Endodermal cell (in vitro differentiated cells): Measurements from ENCODE around the gene GPR22. TPM values are rescaled to one million over a fixed set of nuclear protein-coding genes. Genes with fewer than 3 reads are reported as not detected.

Experiments used
- DNase-seq: peaks from one replicate; pipeline ENCODE4 v3.0.0-alpha.2; 2017
- H3K27ac ChIP-seq: 2 replicates; pipeline ENCODE4 v1.5.1; 2013; ENCODE audit warnings: mild to moderate bottlenecking, low read depth, low read length, moderate library complexity
- H3K27me3 ChIP-seq: 2 replicates; pipeline ENCODE4 v1.6.1; 2013; ENCODE audit warnings: mild to moderate bottlenecking, low read length, moderate library complexity; ENCODE audit not compliant: insufficient read depth, control insufficient read depth, poor library complexity, severe bottlenecking
- H3K36me3 ChIP-seq: 2 replicates; pipeline ENCODE4 v1.7.0; 2013; ENCODE audit warnings: mild to moderate bottlenecking, low read length, moderate library complexity; ENCODE audit not compliant: control insufficient read depth, insufficient read depth
- H3K4me1 ChIP-seq: one replicate; pipeline ENCODE4 v1.7.0; 2013; ENCODE audit warnings: low read length; ENCODE audit not compliant: control insufficient read depth, insufficient read depth
- H3K4me3 ChIP-seq: 2 replicates; pipeline ENCODE4 v1.5.1; 2013; ENCODE audit warnings: mild to moderate bottlenecking, low read length, moderate library complexity
- H3K9ac ChIP-seq: 2 replicates; pipeline ENCODE4 v1.6.1; 2013; ENCODE audit warnings: mild to moderate bottlenecking, low read length, moderate library complexity; ENCODE audit not compliant: poor library complexity, severe bottlenecking; ENCODE audit errors: extremely low read depth
- H3K9me3 ChIP-seq: 2 replicates; pipeline ENCODE4 v1.6.1; 2013; ENCODE audit warnings: mild to moderate bottlenecking, low read length, moderate library complexity; ENCODE audit not compliant: control insufficient read depth
- H3K27ac Mint-ChIP-seq: 2 replicates; pipeline ENCODE4 v1.8.0; 2020; ENCODE audit warnings: mixed read lengths
- H3K27me3 Mint-ChIP-seq: 2 replicates; pipeline ENCODE4 v1.8.0; 2021; ENCODE audit warnings: mild to moderate bottlenecking, mixed read lengths; ENCODE audit not compliant: insufficient read depth
- H3K36me3 Mint-ChIP-seq: 2 replicates; pipeline ENCODE4 v1.8.0; 2020; ENCODE audit warnings: low read depth, mixed read lengths
- H3K4me1 Mint-ChIP-seq: 2 replicates; pipeline ENCODE4 v1.8.0; 2020; ENCODE audit warnings: mixed read lengths
- H3K4me3 Mint-ChIP-seq: 2 replicates; pipeline ENCODE4 v1.8.0; 2020; ENCODE audit warnings: mild to moderate bottlenecking, moderate library complexity, mixed read lengths
- H3K9me3 Mint-ChIP-seq: 2 replicates; pipeline ENCODE4 v1.8.0; 2020; ENCODE audit warnings: mild to moderate bottlenecking, mixed read lengths
- whole genome bisulfite sequencing, 2 experiments: methylation state at CpG; one replicate each; pipeline versions ENCODE4 v1.1.5 to v1.1.7; 2013; ENCODE audit warnings: missing lambda C conversion rate in 2 of 2, mixed read lengths in 1 of 2; ENCODE audit not compliant: insufficient coverage in 1 of 2, insufficient read length in 1 of 2; 5-methylcytosine and 5-hydroxymethylcytosine counted together
- total RNA-seq, 2 donors: library from RNA; stranded (reverse); fragmentation: NEBNext Ultra II Directional in 1 of 2; extraction: Animal tissue kit (Norgen Biotek cat#: 25700) in 1 of 2; gene quantifications; 2 replicates in 1 of 2; 3 replicates in 1 of 2; pipeline ENCODE4 v1.2.1, GENCODE V29; 2021
- TF ChIP-seq, protein P1 (sequence below): fragments of 200-600 bp; sonication (generic); conservative IDR thresholded peaks from 2 replicates; pipeline ENCODE4 v1.5.0; 2021; ENCODE audit warnings: antibody characterized with exemption, mild to moderate bottlenecking

GPR22 gene
- total RNA-seq, 2 donors from 2014 or later: not detected

DNA sequence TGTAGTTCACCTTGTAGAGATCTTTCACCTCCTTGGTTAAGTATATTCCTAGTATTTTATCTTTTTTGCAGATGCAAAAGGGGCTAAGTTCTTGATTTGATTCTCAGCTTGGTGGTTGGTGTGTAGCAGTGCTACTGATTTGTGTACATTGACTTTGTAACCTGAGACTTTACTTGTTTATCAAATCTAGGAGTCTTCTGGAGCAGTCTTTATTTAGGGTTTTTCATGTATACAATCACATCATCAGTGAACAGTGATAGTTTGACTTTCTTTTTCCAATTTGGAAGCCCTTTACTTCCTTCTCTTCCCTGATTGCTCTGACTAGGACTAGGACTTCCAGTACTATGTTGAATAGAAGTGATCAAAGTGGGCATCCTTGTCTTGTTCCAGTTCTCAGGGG, 33.8 kb downstream of the GPR22 start:
- peaks cover 11% of the 10 kb centered on the region for H3K9me3 Mint-ChIP-seq
- no peak overlapping the region for H3K4me3 Mint-ChIP-seq
- no peaks in the 10 kb centered on the region for H3K27me3 ChIP-seq
- no peak for DNase-seq
- no peaks in the 10 kb centered on the region for H3K4me1 ChIP-seq
- no peak overlapping the region for H3K27ac ChIP-seq
- no peak overlapping the region for H3K4me3 ChIP-seq
- peaks cover 7% of the 10 kb centered on the region for H3K4me1 Mint-ChIP-seq
- no peaks in the 10 kb centered on the region for H3K36me3 ChIP-seq
- no peak overlapping the region for H3K27ac Mint-ChIP-seq
- peaks cover 24% of the 10 kb centered on the region for H3K36me3 Mint-ChIP-seq
- H3K9ac ChIP-seq: no peak overlapping the region
- peaks cover 14% of the 10 kb centered on the region for H3K9me3 ChIP-seq
- TF ChIP-seq, protein P1, sequence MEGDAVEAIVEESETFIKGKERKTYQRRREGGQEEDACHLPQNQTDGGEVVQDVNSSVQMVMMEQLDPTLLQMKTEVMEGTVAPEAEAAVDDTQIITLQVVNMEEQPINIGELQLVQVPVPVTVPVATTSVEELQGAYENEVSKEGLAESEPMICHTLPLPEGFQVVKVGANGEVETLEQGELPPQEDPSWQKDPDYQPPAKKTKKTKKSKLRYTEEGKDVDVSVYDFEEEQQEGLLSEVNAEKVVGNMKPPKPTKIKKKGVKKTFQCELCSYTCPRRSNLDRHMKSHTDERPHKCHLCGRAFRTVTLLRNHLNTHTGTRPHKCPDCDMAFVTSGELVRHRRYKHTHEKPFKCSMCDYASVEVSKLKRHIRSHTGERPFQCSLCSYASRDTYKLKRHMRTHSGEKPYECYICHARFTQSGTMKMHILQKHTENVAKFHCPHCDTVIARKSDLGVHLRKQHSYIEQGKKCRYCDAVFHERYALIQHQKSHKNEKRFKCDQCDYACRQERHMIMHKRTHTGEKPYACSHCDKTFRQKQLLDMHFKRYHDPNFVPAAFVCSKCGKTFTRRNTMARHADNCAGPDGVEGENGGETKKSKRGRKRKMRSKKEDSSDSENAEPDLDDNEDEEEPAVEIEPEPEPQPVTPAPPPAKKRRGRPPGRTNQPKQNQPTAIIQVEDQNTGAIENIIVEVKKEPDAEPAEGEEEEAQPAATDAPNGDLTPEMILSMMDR: no peak
- no peaks in the 10 kb centered on the region for H3K27me3 Mint-ChIP-seq

DNA sequence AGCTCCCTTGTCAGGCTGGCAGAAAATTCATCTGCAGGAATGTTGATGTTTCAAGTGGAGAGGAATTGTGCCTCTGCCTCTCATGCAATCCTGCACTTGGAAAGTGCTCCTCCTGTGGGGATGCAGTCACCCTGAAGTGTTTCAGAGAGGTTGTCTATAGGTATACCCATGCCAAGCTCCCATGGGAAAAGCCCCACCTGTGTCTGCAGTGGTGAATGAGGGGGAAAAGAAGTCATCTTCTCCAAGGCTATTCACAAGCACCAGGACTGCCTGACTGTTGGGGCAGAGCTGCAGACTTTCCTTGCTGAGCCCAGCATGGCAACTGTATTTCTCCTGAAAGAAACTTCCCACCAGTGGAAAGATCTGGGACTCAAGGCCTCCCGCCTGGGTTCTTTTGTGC, 35.5 kb downstream of the GPR22 start:
- 100% methylated on average over 1 of the region's 1 CpG for WGBS, 2 experiments
- TF ChIP-seq, protein P1: no peak

DNA sequence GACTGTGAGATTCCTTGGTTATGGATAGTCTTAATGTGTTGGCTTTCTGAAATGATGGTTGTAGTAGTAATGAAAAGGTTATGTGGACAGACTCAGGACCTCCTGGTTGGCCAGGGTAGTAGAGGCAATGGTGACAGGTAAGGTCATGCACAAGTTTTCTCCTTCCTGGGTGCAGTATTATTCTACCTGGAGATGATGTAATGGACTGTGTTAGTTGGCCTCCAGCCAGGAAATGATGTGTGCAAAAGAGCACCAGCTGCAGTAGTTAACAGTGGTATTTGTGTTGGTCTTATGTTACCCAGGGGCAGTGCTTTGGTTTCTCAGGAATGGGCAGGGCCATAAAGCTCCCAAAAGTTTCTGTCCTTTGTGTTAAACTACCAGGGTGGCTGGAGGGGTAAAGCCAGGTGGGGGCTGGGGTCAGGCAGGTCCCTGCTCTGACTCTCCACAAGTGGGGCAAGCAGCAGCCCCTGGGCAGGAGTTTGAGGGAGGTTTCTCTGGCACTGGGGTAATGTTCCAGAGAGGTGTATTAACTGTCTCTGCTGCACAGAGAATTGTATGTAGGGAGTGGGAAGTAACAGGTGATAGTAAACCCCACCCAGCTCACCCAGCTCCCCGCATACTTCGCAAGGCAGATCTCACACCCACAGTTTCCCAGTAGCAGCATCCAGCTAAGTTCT, 36.3 kb downstream of the GPR22 start:
- Histone ChIP-seq H3K9ac (no peak overlapping the region), H3K9me3 (peaks cover 16% of the 10 kb centered on the region), H3K4me1 (no peaks in the 10 kb centered on the region), H3K27me3 (no peaks in the 10 kb centered on the region), H3K36me3 (no peaks in the 10 kb centered on the region), H3K27ac (no peak overlapping the region), H3K4me3 (no peak overlapping the region)
- peaks cover 7% of the 10 kb centered on the region for H3K4me1 Mint-ChIP-seq
- TF ChIP-seq, protein P1: no peak
- DNase-seq: no peak
- H3K9me3 Mint-ChIP-seq: peaks cover 34% of the 10 kb centered on the region
- H3K27ac Mint-ChIP-seq: no peak overlapping the region
- peaks cover 31% of the 10 kb centered on the region for H3K36me3 Mint-ChIP-seq
- no peaks in the 10 kb centered on the region for H3K27me3 Mint-ChIP-seq
- 100% methylated on average over 2 of the region's 2 CpGs; no CpG with 5 or more reads in 1 of the 2 experiments for WGBS, 2 experiments
- no peak overlapping the region for H3K4me3 Mint-ChIP-seq

More for the DNA sequence above, 35.5 kb downstream of the GPR22 start:
- H3K4me1 Mint-ChIP-seq: peaks cover 7% of the 10 kb centered on the region
- H3K27ac ChIP-seq: no peak overlapping the region
- peaks cover 29% of the 10 kb centered on the region for H3K36me3 Mint-ChIP-seq
- H3K4me3 Mint-ChIP-seq: no peak overlapping the region
- H3K9ac ChIP-seq: no peak overlapping the region
- peaks cover 16% of the 10 kb centered on the region for H3K9me3 ChIP-seq
- no peak overlapping the region for H3K27ac Mint-ChIP-seq
- H3K27me3 ChIP-seq: no peaks in the 10 kb centered on the region
- H3K4me1 ChIP-seq: no peaks in the 10 kb centered on the region
- H3K27me3 Mint-ChIP-seq: no peaks in the 10 kb centered on the region
- no peaks in the 10 kb centered on the region for H3K36me3 ChIP-seq
- H3K9me3 Mint-ChIP-seq: peaks cover 26% of the 10 kb centered on the region
- no peak for DNase-seq
- no peak overlapping the region for H3K4me3 ChIP-seq
